Dendritic cell treated with granulocyte-macrophage colony-stimulating factor and Interleukin-4, amounts not matched to agents 40 ng/mL and 50 ng/mL, for 4 days (primary cell): Measurements from ENCODE around the gene ASIC4.

ENCODE experiments used
- H3K27ac Mint-ChIP-seq: one replicate; pipeline ENCODE4 v1.8.0; 2022; ENCODE audit warnings: mild to moderate bottlenecking, mixed read lengths
- H3K27me3 Mint-ChIP-seq: one replicate; pipeline ENCODE4 v1.8.0; 2022; ENCODE audit warnings: mild to moderate bottlenecking, mixed read lengths
- H3K36me3 Mint-ChIP-seq: one replicate; pipeline ENCODE4 v1.8.0; 2022; ENCODE audit warnings: low read depth, mixed read lengths
- H3K4me1 Mint-ChIP-seq: one replicate; pipeline ENCODE4 v1.8.0; 2022; ENCODE audit warnings: low read depth, mixed read lengths
- H3K4me3 Mint-ChIP-seq: one replicate; pipeline ENCODE4 v1.8.0; 2022; ENCODE audit warnings: mild to moderate bottlenecking, moderate library complexity, mixed read lengths
- H3K9me3 Mint-ChIP-seq: one replicate; pipeline ENCODE4 v1.8.0; 2022; ENCODE audit warnings: mixed read lengths
- intact Hi-C: fragments of 100-400 bp; cut with micrococcal nuclease; formaldehyde crosslinking; loops from one replicate; pipeline ENCODE4 v1.15.0; 2022

The ASIC4 gene

DNA sequence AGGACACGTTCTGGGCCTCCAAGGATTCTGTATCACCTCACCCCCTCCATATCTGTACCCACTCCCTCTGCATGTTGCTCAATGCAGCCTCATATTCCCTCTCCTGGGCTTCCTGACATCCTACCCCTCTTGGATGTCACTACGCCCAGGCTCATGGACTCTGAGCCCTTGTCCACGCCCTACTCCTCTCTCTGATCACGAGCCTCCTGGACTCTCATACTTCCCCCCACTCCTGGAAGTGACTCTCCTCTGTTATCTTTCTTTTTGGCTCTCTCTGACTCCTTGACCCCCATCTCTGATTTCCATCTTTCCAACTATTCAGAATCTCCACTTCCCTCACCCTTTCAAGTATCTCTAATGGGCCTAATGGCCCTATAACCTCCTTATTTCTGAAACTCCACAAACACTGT is 31.7 kb downstream of the ASIC4 start:
- Mint-ChIP-seq H3K27me3 (peaks cover 88% of the 10 kb centered on the region), H3K36me3 (no peaks in the 10 kb centered on the region), H3K27ac (no peak overlapping the region), H3K4me1 (peaks cover 9% of the 10 kb centered on the region), H3K9me3 (no peaks in the 10 kb centered on the region), H3K4me3 (no peak overlapping the region)
- intact Hi-C loops, result loop anchor here (2.0 kb wide), 1 partner anchor 51 kb away; the partner anchor contains the start of gene STK11IP

DNA sequence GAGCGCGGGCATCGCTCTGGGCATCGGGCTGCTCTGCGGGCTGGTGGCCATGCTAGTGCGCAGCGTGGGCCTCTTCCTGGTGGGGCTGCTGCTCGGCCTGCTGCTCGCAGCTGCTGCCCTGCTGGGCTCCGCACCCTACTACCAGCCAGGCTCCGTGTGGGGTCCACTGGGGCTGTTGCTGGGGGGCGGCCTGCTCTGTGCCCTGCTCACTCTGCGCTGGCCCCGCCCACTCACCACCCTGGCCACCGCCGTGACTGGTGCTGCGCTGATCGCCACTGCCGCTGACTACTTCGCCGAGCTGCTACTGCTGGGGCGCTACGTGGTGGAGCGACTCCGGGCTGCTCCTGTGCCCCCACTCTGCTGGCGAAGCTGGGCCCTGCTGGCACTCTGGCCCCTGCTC is 33.3 kb downstream of the ASIC4 start:
- Mint-ChIP-seq H3K9me3 (no peaks in the 10 kb centered on the region), H3K4me1 (peaks cover 16% of the 10 kb centered on the region), H3K27ac (no peak overlapping the region), H3K27me3 (peaks cover 88% of the 10 kb centered on the region), H3K36me3 (no peaks in the 10 kb centered on the region), H3K4me3 (no peak overlapping the region)
- intact Hi-C loops, result no loop called here

DNA sequence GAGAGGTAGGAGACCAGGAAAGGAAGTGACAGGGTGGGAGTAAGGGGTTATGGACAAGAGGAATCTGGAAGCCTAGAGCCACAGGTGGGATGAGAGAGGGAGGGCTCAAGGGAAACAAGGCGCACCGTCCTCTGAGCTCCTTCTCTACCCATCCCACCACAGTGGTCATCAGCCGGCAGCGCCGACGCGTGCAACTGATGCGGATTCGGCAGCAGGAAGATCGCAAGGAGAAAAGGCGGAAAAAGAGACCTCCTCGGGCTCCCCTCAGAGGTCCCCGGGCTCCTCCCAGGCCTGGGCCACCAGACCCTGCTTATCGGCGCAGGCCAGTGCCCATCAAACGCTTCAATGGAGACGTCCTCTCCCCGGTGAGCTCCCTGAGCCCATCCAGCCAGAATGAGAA is 34.7 kb downstream of the ASIC4 start:
- Mint-ChIP-seq H3K4me1 (peaks cover 16% of the 10 kb centered on the region), H3K36me3 (no peaks in the 10 kb centered on the region), H3K9me3 (no peaks in the 10 kb centered on the region), H3K4me3 (no peak overlapping the region), H3K27ac (no peak overlapping the region), H3K27me3 (peaks cover 94% of the 10 kb centered on the region)
- intact Hi-C loops, result no loop called here

DNA sequence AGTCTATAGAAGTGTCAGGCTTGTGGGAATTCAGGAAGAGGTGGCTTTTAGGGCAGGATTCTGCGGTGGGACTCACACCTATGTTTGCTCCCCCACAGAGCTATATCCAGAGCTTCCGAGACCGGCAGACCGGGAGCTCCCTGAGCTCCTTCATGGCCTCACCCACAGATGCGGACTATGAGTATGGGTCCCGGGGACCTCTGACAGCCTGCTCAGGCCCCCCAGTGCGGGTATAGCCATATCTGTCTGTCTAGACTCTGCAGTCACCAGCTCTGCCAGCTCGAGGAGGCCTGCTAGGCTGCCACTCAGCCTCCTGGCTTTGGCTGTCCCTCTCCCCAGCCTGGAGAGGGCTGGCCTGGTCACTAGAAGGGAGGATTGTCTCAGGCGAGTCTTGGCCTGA is 35.3 kb downstream of the ASIC4 start:
- H3K4me1 Mint-ChIP-seq, result peaks cover 11% of the 10 kb centered on the region
- no peaks in the 10 kb centered on the region for H3K9me3 Mint-ChIP-seq
- H3K27ac Mint-ChIP-seq, result no peak overlapping the region
- H3K27me3 Mint-ChIP-seq, result peaks cover 94% of the 10 kb centered on the region
- intact Hi-C loops, result no loop called here
- no peaks in the 10 kb centered on the region for H3K36me3 Mint-ChIP-seq
- no peak overlapping the region for H3K4me3 Mint-ChIP-seq

DNA sequence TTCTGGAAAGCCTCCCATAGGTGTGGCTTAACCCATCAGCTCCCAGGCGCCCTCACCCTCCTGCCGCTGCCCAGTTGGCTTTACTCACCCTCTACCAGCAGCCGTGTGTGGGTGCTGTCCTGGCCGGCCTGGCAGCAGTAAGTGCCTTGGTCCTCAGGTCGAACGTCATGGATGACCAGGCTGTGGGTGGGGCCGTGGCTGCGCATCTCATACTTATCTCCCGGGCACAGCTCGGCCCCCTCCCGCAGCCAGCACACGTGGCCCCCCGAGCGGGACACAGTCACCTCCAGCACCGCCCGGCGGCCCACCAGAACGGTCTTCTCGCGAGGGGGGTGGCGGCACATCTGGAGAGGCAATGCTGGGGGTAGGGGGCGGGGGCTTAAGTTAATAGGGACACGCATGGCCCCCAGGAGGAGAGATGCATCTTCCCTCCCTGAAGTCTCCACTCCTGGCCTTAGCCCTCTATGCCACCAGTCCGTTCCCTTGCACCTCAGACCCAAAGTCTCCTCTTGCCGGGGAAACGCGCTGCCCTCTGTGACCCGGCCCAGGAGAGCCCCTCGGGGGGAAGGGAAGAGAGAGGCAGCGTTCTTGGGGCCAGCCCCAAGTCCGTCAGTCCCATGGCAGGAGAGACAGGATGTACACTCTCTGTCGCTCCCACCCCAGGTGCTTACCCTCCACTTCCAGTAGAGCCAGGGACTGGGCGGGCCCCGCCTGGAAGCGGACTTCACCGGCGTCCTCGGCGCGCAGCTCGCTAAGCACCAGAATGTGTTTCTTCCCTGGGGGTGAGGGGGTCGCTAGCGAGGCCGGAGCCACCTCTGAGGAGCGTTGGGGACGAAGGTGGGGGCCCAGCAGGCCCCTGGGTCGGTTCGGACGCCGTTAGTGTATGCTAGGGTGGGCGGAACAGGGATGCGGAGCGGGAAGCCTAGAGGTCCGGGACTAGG is 37.4 kb downstream of the ASIC4 start:
- intact Hi-C loops, result no loop called here
- Mint-ChIP-seq H3K4me3 (peak overlapping the region; percentile 70), H3K36me3 (no peaks in the 10 kb centered on the region), H3K9me3 (no peaks in the 10 kb centered on the region), H3K27me3 (peaks cover 76% of the 10 kb centered on the region), H3K4me1 (peaks cover 8% of the 10 kb centered on the region), H3K27ac (no peak overlapping the region)

DNA sequence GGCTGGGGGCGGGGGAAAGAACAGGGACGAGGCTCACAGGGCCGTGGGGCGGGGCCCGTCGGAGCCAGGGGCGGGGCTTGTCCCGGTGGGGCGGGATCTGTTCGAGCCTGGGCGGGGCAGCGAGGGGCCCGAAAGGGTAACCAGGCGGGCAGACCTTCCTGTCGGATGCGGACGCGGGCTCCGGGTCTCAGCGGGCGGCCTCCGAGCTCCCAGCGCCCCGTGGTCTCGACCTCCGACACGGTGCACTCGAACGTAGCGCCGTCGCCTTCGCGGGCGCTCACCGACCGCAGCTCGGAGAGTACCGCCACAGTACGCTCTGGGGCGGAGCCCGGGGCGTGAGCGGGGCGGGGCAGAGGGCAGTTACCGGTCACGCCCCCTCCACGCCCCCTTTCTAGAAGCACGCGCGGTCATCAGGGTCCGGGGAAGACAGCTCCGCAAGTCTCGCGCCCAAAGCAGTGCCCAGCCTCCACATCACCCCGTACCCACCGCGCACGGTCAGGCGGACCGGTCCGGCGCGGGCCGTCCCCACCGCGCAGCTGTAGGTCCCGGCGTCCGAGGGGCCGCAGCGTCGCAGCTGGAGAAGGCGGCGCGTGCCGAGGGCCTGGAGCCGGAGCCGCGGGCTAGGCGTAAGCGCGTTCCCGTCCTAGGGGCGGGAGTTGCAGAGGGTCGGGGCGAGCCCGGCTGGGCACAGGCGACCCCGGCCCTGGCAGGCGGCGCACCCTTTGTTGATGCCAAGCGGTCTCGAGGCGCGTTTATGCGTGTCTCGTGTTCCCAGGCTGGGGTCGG is 38.3 kb downstream of the ASIC4 start:
- peaks cover 67% of the 10 kb centered on the region for H3K27me3 Mint-ChIP-seq
- H3K27ac Mint-ChIP-seq, result no peak overlapping the region
- no peaks in the 10 kb centered on the region for H3K9me3 Mint-ChIP-seq

DNA sequence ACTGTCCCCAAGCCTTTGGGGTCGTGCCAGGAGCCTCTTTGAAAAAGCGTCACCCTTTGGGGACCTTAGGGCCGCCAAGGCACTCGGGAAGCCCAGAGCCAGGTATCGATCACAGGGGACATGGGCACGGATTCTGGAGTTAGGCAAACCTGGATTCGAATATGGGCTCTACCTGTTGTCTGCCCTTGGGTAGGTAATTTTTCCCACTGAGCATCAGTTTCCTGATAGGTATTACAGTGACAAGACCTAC is 38.8 kb downstream of the ASIC4 start:
- intact Hi-C loops, result no loop called here
- Mint-ChIP-seq H3K4me1 (peaks cover 8% of the 10 kb centered on the region), H3K27ac (no peak overlapping the region), H3K9me3 (no peaks in the 10 kb centered on the region), H3K27me3 (peaks cover 66% of the 10 kb centered on the region), H3K4me3 (no peak overlapping the region), H3K36me3 (no peaks in the 10 kb centered on the region)

More for the DNA sequence above, 38.3 kb downstream of the ASIC4 start:
- intact Hi-C loops, result no loop called here
- Mint-ChIP-seq H3K4me1 (peaks cover 8% of the 10 kb centered on the region), H3K36me3 (no peaks in the 10 kb centered on the region), H3K4me3 (peak overlapping the region; percentile 70)

DNA sequence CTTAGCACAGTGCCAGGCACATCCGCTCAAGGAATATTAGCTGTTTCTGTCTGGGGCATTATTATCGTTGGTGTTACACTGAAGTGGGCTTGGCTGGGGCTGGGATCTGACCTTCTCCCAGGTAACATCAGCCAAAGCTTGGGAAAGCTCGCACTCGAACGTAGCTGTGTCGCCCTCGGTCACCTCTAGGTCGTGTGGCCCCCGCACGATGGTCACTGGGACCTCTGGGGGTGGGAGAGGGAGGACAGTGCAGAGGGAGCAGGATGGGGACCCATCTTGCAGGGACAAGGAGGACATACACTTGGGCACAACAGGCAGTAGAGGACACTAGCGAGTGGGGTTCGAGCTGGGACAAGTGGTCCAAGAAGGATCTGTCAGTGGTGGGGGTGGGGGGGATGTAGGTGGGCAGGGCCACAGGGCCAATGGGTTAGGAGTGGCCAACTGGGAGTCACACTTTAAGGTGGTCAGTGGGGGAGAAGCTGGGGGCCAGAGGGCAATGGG is 39.2 kb downstream of the ASIC4 start:
- Mint-ChIP-seq H3K36me3 (no peaks in the 10 kb centered on the region), H3K4me3 (no peak overlapping the region), H3K9me3 (no peaks in the 10 kb centered on the region), H3K27ac (no peak overlapping the region), H3K27me3 (peaks cover 63% of the 10 kb centered on the region), H3K4me1 (peaks cover 8% of the 10 kb centered on the region)
- intact Hi-C loops, result no loop called here

DNA sequence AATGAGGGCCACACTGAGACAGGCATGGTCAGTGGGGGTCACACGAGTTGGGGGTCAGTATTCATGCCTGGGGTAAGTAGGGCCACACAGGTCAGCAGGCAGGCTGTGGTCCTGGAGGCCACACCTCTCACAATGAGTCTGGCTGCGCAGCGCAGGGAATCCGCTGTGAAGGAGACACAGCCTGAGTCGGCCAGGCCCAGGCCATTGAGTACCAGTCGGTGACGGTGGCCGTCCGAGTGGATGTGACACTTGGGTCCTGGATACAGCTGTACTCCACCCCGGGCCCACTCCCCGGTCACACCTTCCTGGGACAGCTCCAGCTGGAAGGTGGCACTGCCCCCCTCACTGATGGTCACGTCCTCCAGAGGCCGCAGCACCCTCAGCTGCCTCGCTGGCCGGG is 40.1 kb downstream of the ASIC4 start:
- Mint-ChIP-seq H3K4me1 (peaks cover 8% of the 10 kb centered on the region), H3K27ac (no peak overlapping the region), H3K4me3 (no peak overlapping the region), H3K27me3 (peaks cover 54% of the 10 kb centered on the region), H3K36me3 (no peaks in the 10 kb centered on the region), H3K9me3 (no peaks in the 10 kb centered on the region)
- intact Hi-C loops, result no loop called here

DNA sequence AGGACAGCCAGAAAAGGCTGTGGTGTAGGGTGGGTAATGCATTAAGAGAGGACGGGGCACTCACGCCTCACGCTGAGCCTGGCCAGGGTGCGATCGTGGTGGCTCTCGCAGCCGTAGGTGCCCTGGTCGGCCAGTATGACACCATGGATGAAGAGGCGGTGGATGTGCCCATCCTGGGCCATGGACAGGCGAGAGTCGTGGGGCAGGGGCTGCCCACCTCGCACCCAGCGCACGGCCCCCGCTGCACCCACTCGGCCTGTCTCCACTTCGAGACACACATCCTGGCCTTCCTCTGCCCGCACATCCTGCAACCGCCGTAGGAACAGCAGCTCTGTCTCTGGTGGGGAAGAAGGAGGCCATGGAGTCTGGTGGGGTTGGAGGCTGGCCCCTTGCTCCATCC is 41.7 kb downstream of the ASIC4 start:
- H3K27me3 Mint-ChIP-seq, result peaks cover 38% of the 10 kb centered on the region
- H3K27ac Mint-ChIP-seq, result no peak overlapping the region
- no peak overlapping the region for H3K4me3 Mint-ChIP-seq
- H3K36me3 Mint-ChIP-seq, result no peaks in the 10 kb centered on the region
- H3K4me1 Mint-ChIP-seq, result peaks cover 8% of the 10 kb centered on the region
- intact Hi-C loops, result no loop called here
- H3K9me3 Mint-ChIP-seq, result no peaks in the 10 kb centered on the region

DNA sequence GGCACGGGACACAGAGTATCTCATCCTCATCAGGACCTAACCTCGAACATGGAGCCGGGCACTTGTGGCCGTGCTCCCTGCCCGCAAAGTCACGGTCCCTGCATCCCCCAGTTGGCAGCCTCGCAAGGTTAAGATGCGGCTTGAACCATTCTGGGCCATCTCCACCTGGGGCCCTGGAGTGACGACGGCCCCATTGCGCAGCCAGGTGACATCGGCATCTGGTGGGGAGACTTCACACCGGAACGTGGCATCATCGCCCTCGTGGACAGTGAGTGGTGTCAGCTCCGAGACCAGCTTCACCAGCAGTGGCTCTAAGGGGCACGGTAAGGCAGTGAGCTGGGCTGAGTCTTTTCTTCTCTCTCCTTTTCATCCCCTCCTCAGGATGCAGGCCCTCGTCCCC is 42.1 kb downstream of the ASIC4 start:
- no peaks in the 10 kb centered on the region for H3K36me3 Mint-ChIP-seq
- intact Hi-C loops, result no loop called here
- H3K4me1 Mint-ChIP-seq, result peaks cover 8% of the 10 kb centered on the region
- H3K9me3 Mint-ChIP-seq, result no peaks in the 10 kb centered on the region
- peaks cover 34% of the 10 kb centered on the region for H3K27me3 Mint-ChIP-seq
- H3K4me3 Mint-ChIP-seq, result no peak overlapping the region
- no peak overlapping the region for H3K27ac Mint-ChIP-seq

DNA sequence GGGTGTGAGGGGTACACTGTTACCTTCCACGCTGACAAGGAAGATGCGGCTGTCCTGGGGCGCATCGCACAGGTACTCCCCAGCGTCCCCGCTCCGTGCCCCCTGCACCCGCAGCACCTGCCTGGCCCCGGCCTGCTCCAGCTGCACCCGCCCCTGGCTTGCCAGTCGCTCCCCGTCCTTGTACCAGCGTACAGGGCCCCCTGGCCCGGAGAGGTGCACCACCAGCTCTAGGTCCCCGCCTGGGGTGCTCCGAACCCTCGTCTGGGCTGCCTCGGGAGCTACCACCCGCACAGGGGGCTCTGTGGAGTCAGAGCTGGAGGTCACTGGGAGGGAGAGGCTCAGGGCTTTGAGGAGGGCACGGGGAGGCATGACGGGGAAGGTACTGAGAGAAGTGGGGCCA is 43.0 kb downstream of the ASIC4 start:
- H3K36me3 Mint-ChIP-seq, result no peaks in the 10 kb centered on the region
- no peaks in the 10 kb centered on the region for H3K4me1 Mint-ChIP-seq
- intact Hi-C loops, result no loop called here
- peaks cover 25% of the 10 kb centered on the region for H3K27me3 Mint-ChIP-seq
- no peak overlapping the region for H3K4me3 Mint-ChIP-seq
- H3K27ac Mint-ChIP-seq, result no peak overlapping the region
- H3K9me3 Mint-ChIP-seq, result no peaks in the 10 kb centered on the region

DNA sequence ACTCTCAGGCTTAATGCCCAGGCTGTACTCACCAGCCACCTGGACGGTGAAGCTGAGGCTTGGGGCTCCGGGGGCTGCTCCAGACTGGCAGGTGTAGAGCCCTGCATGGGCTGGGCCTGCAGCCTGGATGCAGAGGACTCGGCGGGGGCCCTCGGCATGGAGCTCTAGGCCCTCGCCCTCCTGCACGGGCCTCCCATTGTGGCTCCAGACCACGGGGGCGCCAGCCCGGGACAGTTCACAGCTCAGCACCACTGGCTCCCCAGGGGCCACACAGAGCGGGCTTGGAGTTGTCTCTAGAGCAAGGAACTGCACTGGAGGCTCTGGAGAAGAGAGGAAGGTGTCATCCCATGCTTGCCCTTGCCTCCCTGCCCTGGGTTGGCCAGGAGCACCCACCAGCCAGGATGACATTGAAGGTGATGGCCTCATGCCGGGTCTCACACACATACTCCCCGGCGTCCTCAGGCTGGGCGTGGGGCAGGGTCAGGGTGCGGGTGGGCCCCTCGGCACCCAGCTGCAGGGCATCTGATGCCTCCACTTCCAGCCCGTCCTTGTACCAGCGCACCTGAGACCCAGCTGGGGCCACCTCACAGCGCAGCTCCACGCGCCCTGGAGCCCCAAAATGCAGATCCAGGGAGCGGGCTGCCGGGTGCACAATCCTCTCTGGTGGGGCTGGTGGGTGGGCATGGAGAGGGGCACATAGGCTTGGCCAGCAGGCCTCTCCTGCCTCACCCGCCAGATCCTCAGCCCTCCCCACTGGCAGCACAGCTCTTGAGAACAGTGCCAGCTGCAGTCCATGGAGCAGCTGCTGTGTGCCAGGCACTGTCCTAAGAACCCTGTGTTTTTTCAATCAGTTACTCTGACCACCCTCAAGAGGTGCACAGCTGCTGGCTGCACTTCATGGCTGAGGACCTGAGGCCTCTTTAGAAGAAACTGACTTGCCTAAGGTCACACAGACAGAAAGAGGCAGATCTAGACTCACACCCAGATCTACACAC is 43.8 kb downstream of the ASIC4 start:
- intact Hi-C loops, result no loop called here
- Mint-ChIP-seq H3K9me3 (no peaks in the 10 kb centered on the region), H3K27ac (no peak overlapping the region), H3K4me3 (no peak overlapping the region), H3K4me1 (no peaks in the 10 kb centered on the region), H3K36me3 (no peaks in the 10 kb centered on the region), H3K27me3 (peaks cover 18% of the 10 kb centered on the region)
